Measurements from ENCODE around the gene CENPX.
A peak's percentile ranks its signal among the peaks of the same experiment; 100 is the strongest.
"Not testable (repeated sequence)": the region's sequence is repeated elsewhere in the genome, so short reads cannot be mapped to it uniquely, and the experiment has no call there.

The CENPX gene

GRCh38 chr17:82043507-82043906 is 20.8 kb upstream of the CENPX start:
- no peak overlapping the region for H3K27ac ChIP-seq

GRCh38 chr17:82042649-82043048 is 20.0 kb upstream of the CENPX start:
- TF ChIP-seq CTCF (conservative IDR thresholded peaks at IDR 0.05) = no peak
- H3K27ac ChIP-seq = no peak overlapping the region

More at GRCh38 chr17:82043507-82043906, 20.8 kb upstream of the CENPX start:
- TF ChIP-seq CTCF (conservative IDR thresholded peaks at IDR 0.05) = no peak

GRCh38 chr17:82041144-82041814 is 18.6 kb upstream of the CENPX start:
- no peak for TF ChIP-seq CTCF (conservative IDR thresholded peaks at IDR 0.05)
- no peak overlapping the region for H3K27ac ChIP-seq

GRCh38 chr17:82039695-82040299 is 17.1 kb upstream of the CENPX start:
- H3K27ac ChIP-seq = no peak overlapping the region
- no peak for TF ChIP-seq CTCF (conservative IDR thresholded peaks at IDR 0.05)

GRCh38 chr17:82038796-82039409 is 16.2 kb upstream of the CENPX start:
- not testable (repeated sequence) for H3K27ac ChIP-seq

- TF ChIP-seq CTCF (conservative IDR thresholded peaks at IDR 0.05) = no peak
Observed at GRCh38 chr17:82037889-82038195, 15.2 kb upstream of the CENPX start.

GRCh38 chr17:82037092-82037888 is 14.6 kb upstream of the CENPX start, which contains the start of gene DCXR:
Gene DCXR (minus strand): TSS chr17:82037697. CDS start chr17:82037682, 15 bp downstream.
- peak; percentile 97 for TF ChIP-seq CTCF (conservative IDR thresholded peaks at IDR 0.05)
- H3K27ac ChIP-seq = peak within 1 kb of the TSS; percentile 91

More at GRCh38 chr17:82037889-82038195, 15.2 kb upstream of the CENPX start:
- peak overlapping the region; percentile 91 for H3K27ac ChIP-seq

Data from VCaP (cell line).